Measurements from ENCODE around the gene GALP. TPM values are rescaled to one million over a fixed set of nuclear protein-coding genes. Genes with fewer than 3 reads are reported as not detected.

Gene GALP
- total RNA-seq, 2 experiments from 2014 or later, result not detected

- POLR2A ChIA-PET, result no interaction called here
Measured at GRCh38 chr19:56149656-56150038, 26.2 kb upstream of the GALP start.

GRCh38 chr19:56150358-56150757 is 25.4 kb upstream of the GALP start:
- CTCF ChIA-PET, result no interaction called here
- POLR2A ChIA-PET, result no interaction called here

More at GRCh38 chr19:56149656-56150038, 26.2 kb upstream of the GALP start:
- Mint-ChIP-seq H3K4me1 (ENCODE audit: low read depth) (peaks cover 29% of the 10 kb centered on the region), H3K9me3 (no peaks in the 10 kb centered on the region), H3K36me3 (ENCODE audit: low read depth) (peaks cover 46% of the 10 kb centered on the region), H3K27ac (no peak overlapping the region), H3K27me3 (no peaks in the 10 kb centered on the region), H3K4me3 (no peak overlapping the region)
- no peaks in the 10 kb centered on the region for H3K27me3 ChIP-seq (ENCODE audit: control insufficient read depth in 1 of 2, insufficient read depth in 2 of 2, low read length in 2 of 2)
- CTCF ChIA-PET, result no interaction called here
- peaks cover 34% of the 10 kb centered on the region for H3K36me3 ChIP-seq (ENCODE audit: insufficient read depth, low read length)
- H3K4me1 ChIP-seq (ENCODE audit: insufficient read depth, low read length), result no peaks in the 10 kb centered on the region
- no peak overlapping the region for H3K27ac ChIP-seq (ENCODE audit: low read depth in 1 of 2, low read length in 2 of 2)
- TF ChIP-seq CTCF (IDR thresholded peaks at IDR 0.05), result no peak
- ATAC-seq (ENCODE audit: poor library complexity), result no peak
- intact Hi-C loops (cut with DNase I, micrococcal nuclease), result loop anchor here in 1 of 2 experiments (10.0 kb wide), 1 partner anchor 445 kb away; the partner anchor contains the start of gene ZNF71
- no peaks in the 10 kb centered on the region for H3K9me3 ChIP-seq (ENCODE audit: control insufficient read depth in 1 of 2, insufficient read depth in 1 of 2, low read length in 2 of 2)
- no peak for DNase-seq
- H3K4me3 ChIP-seq (ENCODE audit: low read length), result no peak overlapping the region

GRCh38 chr19:56152644-56153043 is 23.2 kb upstream of the GALP start:
- no peak for DNase-seq
- H3K27ac ChIP-seq (ENCODE audit: low read depth in 1 of 2, low read length in 2 of 2), result no peak overlapping the region
- intact Hi-C loops (cut with DNase I, micrococcal nuclease), result no loop called here
- no peaks in the 10 kb centered on the region for H3K9me3 ChIP-seq (ENCODE audit: control insufficient read depth in 1 of 2, insufficient read depth in 1 of 2, low read length in 2 of 2)
- no peaks in the 10 kb centered on the region for H3K4me1 ChIP-seq (ENCODE audit: insufficient read depth, low read length)
- no peaks in the 10 kb centered on the region for H3K9me3 Mint-ChIP-seq
- H3K27me3 ChIP-seq (ENCODE audit: control insufficient read depth in 1 of 2, insufficient read depth in 2 of 2, low read length in 2 of 2), result no peaks in the 10 kb centered on the region
- H3K36me3 ChIP-seq (ENCODE audit: insufficient read depth, low read length), result peaks cover 35% of the 10 kb centered on the region
- no peak overlapping the region for H3K27ac Mint-ChIP-seq
- no peak overlapping the region for H3K4me3 ChIP-seq (ENCODE audit: low read length)
- TF ChIP-seq CTCF (IDR thresholded peaks at IDR 0.05), result no peak
- ChIA-PET CTCF (no interaction called here), POLR2A (interaction anchor here (1.2 kb wide), 1 partner anchor 41 kb away, joined by 3 read pairs; no protein-coding TSS in a partner anchor)
- H3K36me3 Mint-ChIP-seq (ENCODE audit: low read depth), result peaks cover 70% of the 10 kb centered on the region
- ATAC-seq (ENCODE audit: poor library complexity), result no peak
- H3K27me3 Mint-ChIP-seq, result no peaks in the 10 kb centered on the region
- no peak overlapping the region for H3K4me3 Mint-ChIP-seq
- peaks cover 29% of the 10 kb centered on the region for H3K4me1 Mint-ChIP-seq (ENCODE audit: low read depth)

More at GRCh38 chr19:56150358-56150757, 25.4 kb upstream of the GALP start:
- Mint-ChIP-seq H3K36me3 (ENCODE audit: low read depth) (peaks cover 52% of the 10 kb centered on the region), H3K27me3 (no peaks in the 10 kb centered on the region), H3K4me3 (no peak overlapping the region), H3K4me1 (ENCODE audit: low read depth) (peaks cover 29% of the 10 kb centered on the region), H3K27ac (no peak overlapping the region), H3K9me3 (no peaks in the 10 kb centered on the region)
- TF ChIP-seq CTCF (IDR thresholded peaks at IDR 0.05), result no peak
- H3K36me3 ChIP-seq (ENCODE audit: insufficient read depth, low read length), result peaks cover 40% of the 10 kb centered on the region
- intact Hi-C loops (cut with DNase I, micrococcal nuclease), result no loop called here
- H3K4me1 ChIP-seq (ENCODE audit: insufficient read depth, low read length), result no peaks in the 10 kb centered on the region
- no peaks in the 10 kb centered on the region for H3K9me3 ChIP-seq (ENCODE audit: control insufficient read depth in 1 of 2, insufficient read depth in 1 of 2, low read length in 2 of 2)
- DNase-seq (no peak), ATAC-seq (ENCODE audit: poor library complexity) (no peak)
- H3K4me3 ChIP-seq (ENCODE audit: low read length), result no peak overlapping the region
- H3K27me3 ChIP-seq (ENCODE audit: control insufficient read depth in 1 of 2, insufficient read depth in 2 of 2, low read length in 2 of 2), result no peaks in the 10 kb centered on the region
- H3K27ac ChIP-seq (ENCODE audit: low read depth in 1 of 2, low read length in 2 of 2), result no peak overlapping the region
